Common myeloid progenitor, CD34-positive (primary cell): Measurements from ENCODE around the gene EPAS1.

Experiments used
- CTCF ChIA-PET: fragments of 350-600 bp; sonication (Branson Sonifier 250); formaldehyde crosslinking; loops from one replicate; lab custom pipeline; 2021; ENCODE audit warnings: antibody characterized with exemption; lab: Charles Lee
- POLR2A ChIA-PET: fragments of 350-600 bp; sonication (Branson Sonifier 250); formaldehyde crosslinking; loops from one replicate; lab custom pipeline; 2021; ENCODE audit warnings: antibody characterized with exemption; lab: Charles Lee
- DNase-seq, 3 donors: peaks; one replicate each; pipeline versions ENCODE4 v3.0.0 to v3.0.0-alpha.2; 2013
- H3K27ac ChIP-seq, 2 experiments: 1 replicate in 1 of 2; 2 replicates in 1 of 2; pipeline ENCODE4 v1.7.0; 2013; ENCODE audit warnings: inconsistent platforms in 2 of 2, low read length in 2 of 2, mild to moderate bottlenecking in 2 of 2, low read depth in 1 of 2, moderate library complexity in 1 of 2; ENCODE audit not compliant: severe bottlenecking in 2 of 2, insufficient read depth in 1 of 2, poor library complexity in 1 of 2
- H3K27me3 ChIP-seq, 5 experiments: replicated peaks in 2 of 5; 1 replicate in 3 of 5; 2 replicates in 2 of 5; pipeline versions ENCODE4 v1.6.1 to v1.7.0; 2013; ENCODE audit warnings: low read length in 4 of 5, mild to moderate bottlenecking in 2 of 5, moderate library complexity in 2 of 5, inconsistent platforms in 1 of 5; ENCODE audit not compliant: insufficient read depth in 5 of 5, control insufficient read depth in 4 of 5
- H3K36me3 ChIP-seq, 4 experiments: 1 replicate in 2 of 4; 2 replicates in 2 of 4; pipeline versions ENCODE4 v1.6.1 to v1.7.0; 2013; ENCODE audit warnings: low read length in 3 of 4, control low read depth in 1 of 4, mild to moderate bottlenecking in 1 of 4; ENCODE audit not compliant: control insufficient read depth in 4 of 4, insufficient read depth in 4 of 4
- H3K4me1 ChIP-seq, 4 experiments: 1 replicate in 3 of 4; 2 replicates in 1 of 4; pipeline versions ENCODE4 v1.6.1 to v1.7.1; 2013; ENCODE audit warnings: low read length in 3 of 4, mild to moderate bottlenecking in 3 of 4, control low read depth in 1 of 4, inconsistent platforms in 1 of 4, moderate library complexity in 1 of 4; ENCODE audit not compliant: control insufficient read depth in 4 of 4, insufficient read depth in 4 of 4; ENCODE audit errors: control extremely low read depth in 1 of 4
- H3K4me3 ChIP-seq, 7 experiments: 1 replicate in 4 of 7; 2 replicates in 3 of 7; pipeline versions ENCODE4 v1.5.1 to v1.7.0; 2013; ENCODE audit warnings: mild to moderate bottlenecking in 7 of 7, low read length in 6 of 7, moderate library complexity in 6 of 7, inconsistent platforms in 2 of 7, low read depth in 2 of 7, control low read depth in 1 of 7; ENCODE audit not compliant: insufficient read depth in 4 of 7, control insufficient read depth in 1 of 7; ENCODE audit errors: extremely low read depth in 1 of 7
- H3K9me3 ChIP-seq, 5 experiments: 1 replicate in 4 of 5; 2 replicates in 1 of 5; pipeline versions ENCODE4 v1.6.1 to v1.7.1; 2013; ENCODE audit warnings: low read length in 4 of 5, mild to moderate bottlenecking in 2 of 5, inconsistent platforms in 1 of 5, low read depth in 1 of 5, moderate library complexity in 1 of 5; ENCODE audit not compliant: control insufficient read depth in 4 of 5, insufficient read depth in 2 of 5; ENCODE audit errors: control extremely low read depth in 1 of 5
- WGBS: methylation state at CpG from one replicate; pipeline ENCODE4 v1.1.5; 2013; ENCODE audit not compliant: insufficient coverage; 5-methylcytosine and 5-hydroxymethylcytosine counted together

The EPAS1 gene

DNA sequence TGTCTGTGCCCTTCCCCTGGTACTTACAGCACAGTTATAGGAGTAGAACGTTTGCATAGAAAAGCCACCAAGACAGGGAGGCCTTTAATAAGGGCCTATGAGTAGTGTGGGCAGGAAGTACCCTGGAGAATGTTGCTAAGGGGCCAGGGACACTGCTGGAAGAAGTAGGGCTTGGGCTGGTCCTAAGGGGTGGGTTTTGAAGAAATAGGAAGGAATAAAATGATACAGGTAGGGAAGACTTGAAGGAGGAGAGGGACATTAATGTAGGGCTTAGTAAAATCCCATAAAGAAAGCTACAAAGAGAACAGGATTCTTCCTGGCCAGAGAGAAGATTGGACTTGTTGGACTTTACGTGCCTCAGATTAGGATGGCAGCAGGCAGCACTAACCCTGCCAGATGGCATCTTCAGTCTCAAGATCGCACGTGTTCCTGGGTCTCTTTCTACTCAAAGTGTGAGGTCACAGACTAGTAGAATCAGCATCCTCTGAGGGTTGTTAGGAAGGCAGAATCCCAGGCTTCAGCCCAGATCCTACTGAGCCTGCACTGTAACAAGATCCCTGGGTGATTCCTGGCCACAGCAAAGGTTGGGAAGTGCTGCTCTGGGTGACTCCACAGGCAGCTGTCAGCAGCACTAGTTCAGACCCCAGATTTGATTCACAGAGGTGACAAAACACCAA is 39.2 kb downstream of the EPAS1 start:
- H3K9me3 ChIP-seq, result no peaks in the 10 kb centered on the region
- no peak for DNase-seq
- peaks cover 0 to 16% (median 4%) of the 10 kb centered on the region in 4 experiments for H3K4me1 ChIP-seq
- no peaks in the 10 kb centered on the region for H3K36me3 ChIP-seq
- no peak overlapping the region for H3K27ac ChIP-seq
- WGBS, result 88% methylated on average over 4 of the region's 4 CpGs
- no peak overlapping the region for H3K4me3 ChIP-seq
- CTCF ChIA-PET, result interaction anchor here (1.3 to 1.6 kb wide), 3 partner anchors 9 to 27 kb away, joined by 3 to 5 read pairs (median 3); no protein-coding TSS in a partner anchor
- POLR2A ChIA-PET, result no interaction called here
- no peaks in the 10 kb centered on the region for H3K27me3 ChIP-seq

DNA sequence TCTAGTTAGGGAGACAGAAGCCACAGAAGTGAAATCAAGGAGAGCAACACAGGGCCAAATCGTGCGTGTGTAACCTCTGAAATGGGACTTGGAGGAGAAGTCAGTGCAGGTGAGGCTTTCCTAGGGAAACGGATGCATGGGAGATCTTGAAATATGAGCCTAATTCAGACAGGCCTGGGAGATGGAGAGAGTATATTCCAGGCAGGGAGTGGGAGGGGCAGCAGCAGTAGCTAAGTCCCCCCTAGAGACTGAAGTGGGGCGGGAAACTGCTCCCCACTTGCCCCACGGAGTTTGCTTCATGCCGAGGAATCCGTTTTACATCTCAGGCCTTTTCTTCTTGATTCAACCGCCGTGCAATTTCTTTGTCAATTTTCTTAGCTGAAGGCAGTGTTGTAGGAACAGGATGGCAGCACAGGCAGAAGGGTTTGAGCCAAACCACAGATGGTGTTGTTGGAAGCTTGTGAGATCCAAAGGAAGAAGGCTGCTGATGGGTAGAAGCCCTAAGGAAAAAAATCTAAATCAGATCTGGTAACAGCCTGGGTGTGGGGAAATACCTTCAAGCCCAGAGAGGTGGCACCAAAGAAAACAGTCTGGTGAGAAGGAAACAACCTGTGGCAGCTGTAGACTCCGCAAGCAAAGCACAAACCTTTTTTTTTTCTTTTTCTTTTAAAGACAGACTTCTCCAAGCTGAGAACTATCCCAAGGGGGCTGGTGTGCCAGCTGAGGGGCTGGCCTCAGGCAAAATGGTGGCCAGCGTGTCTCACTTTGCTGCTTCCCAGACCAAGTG is 40.2 kb downstream of the EPAS1 start:
- no peak overlapping the region for H3K27ac ChIP-seq
- ChIA-PET POLR2A (interaction anchor here (0.6 kb wide), 1 partner anchor 329 kb away, joined by 7 read pairs; no protein-coding TSS in a partner anchor), CTCF (interaction anchor here (1.0 to 2.6 kb wide), 6 partner anchors 9 to 30 kb away, joined by 3 to 13 read pairs (median 5); no protein-coding TSS in a partner anchor)
- H3K27me3 ChIP-seq, result no peaks in the 10 kb centered on the region
- H3K9me3 ChIP-seq, result no peaks in the 10 kb centered on the region
- DNase-seq, result no peak
- peaks cover 0 to 16% (median 4%) of the 10 kb centered on the region in 4 experiments for H3K4me1 ChIP-seq
- no peak overlapping the region for H3K4me3 ChIP-seq
- 91% methylated on average over 11 of the region's 11 CpGs for WGBS
- H3K36me3 ChIP-seq, result no peaks in the 10 kb centered on the region

DNA sequence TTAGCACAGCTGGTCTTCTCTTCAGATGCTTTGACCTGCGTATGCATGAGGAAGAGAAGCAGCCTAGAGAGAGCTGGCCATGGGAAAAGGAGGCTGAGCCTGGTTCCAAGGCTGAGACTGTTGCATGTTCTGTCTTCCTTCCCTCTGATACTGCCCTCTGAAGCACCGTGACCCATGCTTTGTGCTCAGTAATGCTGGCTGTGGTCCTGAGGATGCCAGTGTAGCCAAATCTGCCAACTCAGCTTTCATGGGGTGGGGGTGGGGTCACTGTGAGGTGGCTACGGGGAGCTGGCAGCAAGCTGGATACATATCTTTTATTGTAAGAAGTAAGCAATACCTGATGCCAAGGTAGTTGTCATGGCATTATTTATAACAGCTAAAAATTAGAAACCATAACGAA is 41.5 kb downstream of the EPAS1 start:
- ChIA-PET POLR2A (no interaction called here), CTCF (interaction anchor here (1.0 to 3.3 kb wide), 6 partner anchors 8 to 202 kb away, joined by 3 to 17 read pairs (median 6); no protein-coding TSS in a partner anchor)
- peaks cover 0 to 16% (median 4%) of the 10 kb centered on the region in 4 experiments for H3K4me1 ChIP-seq
- H3K36me3 ChIP-seq, result no peaks in the 10 kb centered on the region
- DNase-seq, result no peak
- no peak overlapping the region for H3K4me3 ChIP-seq
- H3K9me3 ChIP-seq, result no peaks in the 10 kb centered on the region
- no peaks in the 10 kb centered on the region for H3K27me3 ChIP-seq
- no peak overlapping the region for H3K27ac ChIP-seq
- 100% methylated on average over 1 of the region's 4 CpGs for WGBS

DNA sequence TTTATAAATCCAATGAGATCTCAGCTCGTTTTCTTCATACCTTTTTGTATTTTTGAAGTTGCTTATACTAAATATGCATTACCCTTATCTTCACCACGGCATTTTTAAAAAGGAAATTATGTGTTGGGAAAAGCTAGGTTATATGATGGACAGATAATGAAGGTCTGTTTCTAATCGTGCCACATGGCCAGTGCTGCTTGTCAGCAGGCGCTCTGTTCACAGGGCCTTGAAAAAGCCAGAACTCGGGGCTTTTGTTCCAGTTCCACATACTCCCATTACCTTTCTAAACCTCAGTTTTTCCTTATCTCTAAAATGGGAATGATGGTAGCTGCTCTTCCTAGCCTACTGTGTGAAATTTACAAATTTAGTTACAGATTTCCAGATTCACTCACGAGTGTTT is 42.0 kb downstream of the EPAS1 start:
- CTCF ChIA-PET, result interaction anchor here (0.8 to 3.3 kb wide), 6 partner anchors 11 to 259 kb away, joined by 3 to 17 read pairs (median 6); no protein-coding TSS in a partner anchor

DNA sequence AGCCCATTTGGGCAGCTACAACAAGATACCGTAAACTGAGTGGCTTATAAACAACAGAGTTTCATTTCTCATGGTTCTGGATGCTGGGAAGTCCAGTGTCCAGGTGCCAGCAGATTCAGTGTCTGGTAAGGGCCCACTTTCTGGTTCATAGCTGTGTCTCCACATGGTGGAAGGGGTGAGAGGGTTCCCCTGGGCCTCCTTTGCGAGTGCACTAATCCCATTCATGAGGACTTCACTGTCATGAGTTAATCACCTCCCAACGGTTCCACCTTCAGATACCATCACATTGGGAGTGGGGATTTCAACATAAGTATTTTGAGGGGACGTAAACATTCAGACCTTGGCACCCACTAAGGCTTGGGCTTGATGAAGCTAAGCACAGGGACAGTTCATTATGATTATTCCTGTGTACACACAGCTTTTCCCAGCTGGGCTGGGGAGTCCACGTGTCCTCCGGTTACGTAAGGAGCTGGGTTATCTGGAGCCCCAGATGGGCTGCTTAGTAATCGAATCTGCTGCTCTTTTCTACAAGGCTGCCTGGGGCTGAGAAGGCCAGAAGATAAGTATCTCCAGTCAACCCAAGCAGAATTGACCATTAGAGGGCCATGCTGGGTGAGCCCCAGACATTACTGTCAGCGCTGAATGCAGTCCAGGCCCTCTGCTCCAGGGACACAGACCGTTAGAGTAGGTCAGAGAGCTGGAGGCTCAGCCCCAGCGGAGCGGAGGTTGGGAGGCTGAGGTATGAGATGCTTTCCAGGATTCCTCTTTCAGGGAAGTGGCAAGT is 42.7 kb downstream of the EPAS1 start:
- POLR2A ChIA-PET, result no interaction called here

More for the DNA sequence above, 42.0 kb downstream of the EPAS1 start:
- H3K9me3 ChIP-seq, result no peaks in the 10 kb centered on the region
- no peak overlapping the region for H3K27ac ChIP-seq
- H3K36me3 ChIP-seq, result no peaks in the 10 kb centered on the region
- peaks cover 0 to 16% (median 4%) of the 10 kb centered on the region in 4 experiments for H3K4me1 ChIP-seq
- H3K4me3 ChIP-seq, result no peak overlapping the region
- WGBS, result no CpG with 5 or more reads among the region's 6 CpGs
- no peak for DNase-seq
- H3K27me3 ChIP-seq, result no peaks in the 10 kb centered on the region
- POLR2A ChIA-PET, result no interaction called here

GRCh38 chr2:46340740-46341420 is 43.7 kb downstream of the EPAS1 start:
- Histone ChIP-seq H3K9me3 (no peaks in the 10 kb centered on the region), H3K27me3 (no peaks in the 10 kb centered on the region), H3K27ac (no peak overlapping the region), H3K36me3 (no peaks in the 10 kb centered on the region), H3K4me1 (peaks cover 0 to 2% (median 0%) of the 10 kb centered on the region in 4 experiments), H3K4me3 (no peak overlapping the region)
- CTCF ChIA-PET, result interaction anchor here (1.0 to 3.3 kb wide), 4 partner anchors 12 to 90 kb away, joined by 3 to 17 read pairs (median 5); no protein-coding TSS in a partner anchor
- POLR2A ChIA-PET, result no interaction called here
- 90% methylated on average over 3 of the region's 4 CpGs for WGBS
- DNase-seq, result peak; percentile 26 to 79 (median 63)

More for the DNA sequence above, 42.7 kb downstream of the EPAS1 start:
- Histone ChIP-seq H3K27ac (no peak overlapping the region), H3K27me3 (no peaks in the 10 kb centered on the region), H3K36me3 (no peaks in the 10 kb centered on the region), H3K4me3 (no peak overlapping the region), H3K9me3 (no peaks in the 10 kb centered on the region), H3K4me1 (peaks cover 0 to 12% (median 3%) of the 10 kb centered on the region in 4 experiments)
- peak in 1 of 3 donors; percentile 22 for DNase-seq
- CTCF ChIA-PET, result interaction anchor here (0.8 to 3.3 kb wide), 7 partner anchors 10 to 259 kb away, joined by 3 to 17 read pairs (median 3); no protein-coding TSS in a partner anchor
- 91% methylated on average over 8 of the region's 12 CpGs for WGBS
